ENCODE data around the gene FYB1. TPM values are rescaled to one million over a fixed set of nuclear protein-coding genes. Genes with fewer than 3 reads are reported as not detected.

Gene FYB1
- total RNA-seq, 1 experiment from 2014 or later, result not detected

DNA sequence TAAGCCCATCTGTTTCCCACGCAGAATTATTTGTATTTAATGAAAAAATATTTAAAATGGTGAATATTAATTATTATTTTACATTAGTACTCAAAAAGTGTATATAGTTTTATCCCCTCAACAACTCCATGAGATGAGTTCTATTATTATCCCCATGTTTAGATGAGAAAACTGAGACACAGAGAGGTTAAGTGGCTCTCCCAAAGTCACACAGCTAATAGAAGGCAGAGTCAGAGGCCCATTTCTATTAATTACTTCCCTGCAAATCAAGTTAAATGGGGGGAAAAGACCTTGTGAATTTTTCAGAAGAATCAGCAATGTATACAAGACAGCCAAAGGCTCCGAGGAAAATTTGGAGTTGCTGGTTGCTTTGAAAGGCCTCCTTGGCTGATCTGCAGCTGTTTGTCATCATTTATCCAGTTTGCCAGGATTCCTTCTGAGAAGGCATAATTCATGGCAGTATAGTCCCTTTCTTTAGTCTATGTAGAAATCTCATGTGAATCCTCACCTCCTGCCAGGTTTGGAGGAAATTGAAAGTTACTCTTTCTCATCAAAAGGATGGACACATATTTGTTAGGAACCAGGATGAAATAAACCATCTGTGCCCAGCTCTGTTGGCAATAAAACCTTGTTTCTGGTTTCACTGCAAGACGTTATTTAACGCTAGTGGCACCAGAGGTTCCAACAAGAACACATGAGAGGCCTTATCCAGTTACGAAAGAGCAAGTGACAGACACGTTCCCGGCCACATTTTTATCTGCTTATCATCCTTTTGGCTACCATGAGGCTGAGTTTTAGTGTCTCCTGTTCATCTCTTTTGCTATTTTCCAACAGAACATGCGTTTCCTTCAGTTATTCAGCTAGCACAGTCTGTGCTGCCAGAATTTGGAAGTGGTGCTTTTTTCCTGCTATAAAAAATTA, 621 bp downstream of the FYB1 start:
- H3K79me2 ChIP-seq (ENCODE audit: insufficient read depth, low read length), result no peaks in the 10 kb centered on the region
- H3K79me1 ChIP-seq (ENCODE audit: insufficient read depth, low read depth, low read length, poor library complexity, severe bottlenecking), result no peaks in the 10 kb centered on the region
- no peak overlapping the region for H2BK15ac ChIP-seq (ENCODE audit: low read depth, low read length)
- Mint-ChIP-seq H3K27me3 (ENCODE audit: low read depth) (no peaks in the 10 kb centered on the region), H3K4me1 (peaks cover 6 to 8% of the 10 kb centered on the region in 2 experiments), H3K27ac (no peak overlapping the region), H3K4me3 (no peak overlapping the region), H3K36me3 (ENCODE audit: insufficient read depth in 1 of 3, low read depth in 3 of 3) (no peaks in the 10 kb centered on the region), H3K9me3 (no peaks in the 10 kb centered on the region)
- no peak overlapping the region for H2AK5ac ChIP-seq (ENCODE audit: insufficient read length, low read length)
- no peak overlapping the region for H2BK120ac ChIP-seq (ENCODE audit: low read depth, low read length, poor library complexity, severe bottlenecking)
- no peak overlapping the region for H3K27ac ChIP-seq (ENCODE audit: insufficient read length, low read depth, low read length)
- TF ChIP-seq, protein P1, sequence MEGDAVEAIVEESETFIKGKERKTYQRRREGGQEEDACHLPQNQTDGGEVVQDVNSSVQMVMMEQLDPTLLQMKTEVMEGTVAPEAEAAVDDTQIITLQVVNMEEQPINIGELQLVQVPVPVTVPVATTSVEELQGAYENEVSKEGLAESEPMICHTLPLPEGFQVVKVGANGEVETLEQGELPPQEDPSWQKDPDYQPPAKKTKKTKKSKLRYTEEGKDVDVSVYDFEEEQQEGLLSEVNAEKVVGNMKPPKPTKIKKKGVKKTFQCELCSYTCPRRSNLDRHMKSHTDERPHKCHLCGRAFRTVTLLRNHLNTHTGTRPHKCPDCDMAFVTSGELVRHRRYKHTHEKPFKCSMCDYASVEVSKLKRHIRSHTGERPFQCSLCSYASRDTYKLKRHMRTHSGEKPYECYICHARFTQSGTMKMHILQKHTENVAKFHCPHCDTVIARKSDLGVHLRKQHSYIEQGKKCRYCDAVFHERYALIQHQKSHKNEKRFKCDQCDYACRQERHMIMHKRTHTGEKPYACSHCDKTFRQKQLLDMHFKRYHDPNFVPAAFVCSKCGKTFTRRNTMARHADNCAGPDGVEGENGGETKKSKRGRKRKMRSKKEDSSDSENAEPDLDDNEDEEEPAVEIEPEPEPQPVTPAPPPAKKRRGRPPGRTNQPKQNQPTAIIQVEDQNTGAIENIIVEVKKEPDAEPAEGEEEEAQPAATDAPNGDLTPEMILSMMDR (conservative IDR thresholded peaks at IDR 0.05), result no peak
- H4K20me1 ChIP-seq (ENCODE audit: control insufficient read depth, insufficient read depth, insufficient read length), result no peaks in the 10 kb centered on the region
- no peak overlapping the region for H4K91ac ChIP-seq (ENCODE audit: insufficient read length, low read depth, low read length)
- H3K56ac ChIP-seq (ENCODE audit: insufficient read length, low read depth, low read length), result no peak overlapping the region
- H2BK5ac ChIP-seq (ENCODE audit: insufficient read length, low read length), result no peak overlapping the region
- H3K4me2 ChIP-seq (ENCODE audit: insufficient read depth, insufficient read length, low read length), result no peak overlapping the region
- H3K4ac ChIP-seq (ENCODE audit: low read depth, low read length), result no peak overlapping the region
- no peak overlapping the region for H2BK20ac ChIP-seq (ENCODE audit: low read depth, low read length, poor library complexity, severe bottlenecking)
- H4K8ac ChIP-seq (replicated peaks; ENCODE audit: insufficient read length, low read depth, low read length), result no peak overlapping the region
- H3K9ac ChIP-seq (ENCODE audit: extremely low read depth, insufficient read length, low read length), result no peak overlapping the region
- H3K27me3 ChIP-seq (ENCODE audit: insufficient read depth, low read length), result no peaks in the 10 kb centered on the region
- no peak for DNase-seq
- H3K9me3 ChIP-seq (ENCODE audit: control insufficient read depth, low read depth, low read length), result no peaks in the 10 kb centered on the region
- no peak overlapping the region for H3K23ac ChIP-seq (ENCODE audit: insufficient read length, low read depth, low read length)
- no peak overlapping the region for H3K14ac ChIP-seq (ENCODE audit: insufficient read depth, low read length)
- H4K5ac ChIP-seq (ENCODE audit: insufficient read length, low read depth, low read length), result no peak overlapping the region
- H3K18ac ChIP-seq (ENCODE audit: insufficient read length, low read depth, low read length), result no peak overlapping the region
- H3K23me2 ChIP-seq (ENCODE audit: insufficient read length, low read depth, low read length, poor library complexity, severe bottlenecking), result no peaks in the 10 kb centered on the region
- no peak overlapping the region for H3T11ph ChIP-seq (ENCODE audit: low read length)
- H3K4me1 ChIP-seq (ENCODE audit: insufficient read depth, low read length), result no peaks in the 10 kb centered on the region
- H2AFZ ChIP-seq (ENCODE audit: low read length), result no peak overlapping the region
- H2BK12ac ChIP-seq (ENCODE audit: insufficient read length, low read depth, low read length), result no peak overlapping the region
- no CpG with 5 or more reads among the region's 8 CpGs for WGBS (ENCODE audit: extremely low coverage, insufficient read length, low lambda C conversion rate)

All from H9 (cell line).